GM18519 (cell line): Measurements from ENCODE around the gene GTF2H3.

ENCODE experiments used
- ATAC-seq: cut with Tn5 transposase; IDR thresholded peaks from one replicate; pipeline ENCODE4 v1.9.1; 2021; ENCODE audit warnings: mild to moderate bottlenecking, moderate library complexity; ENCODE audit not compliant: unreplicated experiment, low FRiP score

The GTF2H3 gene

GRCh38 chr12:123696646-123697045, 63.0 kb downstream of the GTF2H3 start:
- ATAC-seq = no peak

DNA sequence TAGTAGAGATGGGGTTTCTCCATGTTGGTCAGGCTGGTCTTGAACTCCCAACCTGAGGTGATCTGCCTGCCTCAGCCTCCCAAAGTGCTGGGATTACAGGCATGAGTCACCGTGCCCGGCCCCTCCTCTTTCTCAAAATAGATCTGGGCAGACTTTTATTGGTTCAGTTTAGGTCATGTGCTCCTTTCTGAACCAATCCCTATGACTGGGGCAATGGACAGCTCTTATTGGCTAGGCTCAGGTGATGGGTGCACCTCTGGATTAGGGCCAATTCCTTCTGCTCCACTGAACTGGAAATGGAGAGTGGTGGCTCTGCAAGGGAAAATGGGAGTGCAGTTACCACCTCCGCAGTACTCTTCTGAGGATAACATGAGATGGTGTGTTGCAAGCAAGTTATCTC, 72.3 kb downstream of the GTF2H3 start:
- no peak for ATAC-seq

- ATAC-seq = no peak
Observed at GRCh38 chr12:123707466-123707865, 73.8 kb downstream of the GTF2H3 start.
